ENCODE measurements around the gene YY1.
"Not testable (repeated sequence)": the region's sequence is repeated elsewhere in the genome, so short reads cannot be mapped to it uniquely, and the experiment has no call there.

YY1 gene

GRCh38 chr14:100213956-100214769 lies 24.8 kb upstream of the YY1 start:
- peak; percentile 53 for DNase-seq

- DNase-seq: no peak
Observed at GRCh38 chr14:100214770-100215083, 24.2 kb upstream of the YY1 start.

- no peak for DNase-seq
Observed at GRCh38 chr14:100215330-100215885, 23.5 kb upstream of the YY1 start.

GRCh38 chr14:100219126-100219785 lies 19.7 kb upstream of the YY1 start:
- DNase-seq: no peak

- peak; percentile 9 for DNase-seq
Observed at GRCh38 chr14:100221533-100222223, 17.3 kb upstream of the YY1 start.

- no peak for DNase-seq
Observed at GRCh38 chr14:100222224-100223093, 16.5 kb upstream of the YY1 start.

GRCh38 chr14:100223332-100224201 lies 15.4 kb upstream of the YY1 start:
- DNase-seq: no peak

- DNase-seq: no peak
Observed at GRCh38 chr14:100224229-100224866, 14.6 kb upstream of the YY1 start.

GRCh38 chr14:100225169-100225568 lies 13.8 kb upstream of the YY1 start:
- no peak for DNase-seq

GRCh38 chr14:100230361-100230760 lies 8.6 kb upstream of the YY1 start:
- DNase-seq: no peak

GRCh38 chr14:100234511-100234910 lies 4.4 kb upstream of the YY1 start:
- no peak for DNase-seq

- not testable (repeated sequence) for DNase-seq
Observed at GRCh38 chr14:100236271-100236818, 2.6 kb upstream of the YY1 start.

GRCh38 chr14:100236881-100237280 lies 2.1 kb upstream of the YY1 start:
- DNase-seq: no peak

- DNase-seq: peak; percentile 58
Observed at GRCh38 chr14:100237735-100238418, 1.1 kb upstream of the YY1 start.

GRCh38 chr14:100239211-100239839 lies 381 bp downstream of the YY1 start:
- DNase-seq: no peak

- DNase-seq: peak; percentile 84
Observed at GRCh38 chr14:100239840-100240667, 1.1 kb downstream of the YY1 start.

GRCh38 chr14:100240668-100241032 lies 1.7 kb downstream of the YY1 start:
- DNase-seq: peak; percentile 90

GRCh38 chr14:100241279-100241678 lies 2.3 kb downstream of the YY1 start:
- no peak for DNase-seq

GRCh38 chr14:100243020-100243419 lies 4.1 kb downstream of the YY1 start:
- DNase-seq: no peak
